PC-3 (cell line): ENCODE data around the gene MALAT1. TPM values are rescaled to one million over a fixed set of nuclear protein-coding genes. Genes with fewer than 3 reads are reported as not detected.
A peak's percentile ranks its signal among the peaks of the same experiment; 100 is the strongest.

Source experiments
- ATAC-seq: fragments of 200-7000 bp; cut with Tn5 transposase; 2 replicates; pipeline ENCODE4 v1.9.1; 2020; ENCODE audit warnings: mild to moderate bottlenecking, moderate library complexity
- BruUV-seq: library from RNA; stranded (reverse); fragments of 400-500 nt; replicated peaks from 2 replicates; lab custom pipeline; 2021; lab: Mats Ljungman, UMichigan
- CTCF ChIA-PET: fragments of 300-600 bp; sonication (Branson Sonifier 250); formaldehyde crosslinking; loops from one replicate; lab custom pipeline; 2022; ENCODE audit warnings: antibody characterized with exemption; lab: Charles Lee
- POLR2A ChIA-PET: fragments of 300-600 bp; sonication (Branson Sonifier 250); formaldehyde crosslinking; loops from one replicate; lab custom pipeline; 2022; ENCODE audit warnings: antibody characterized with exemption; ENCODE audit not compliant: unreplicated experiment; lab: Charles Lee
- DNase-seq: peaks from one replicate; pipeline ENCODE4 v3.0.0-alpha.2; 2015
- H2AFZ ChIP-seq: fragments of 300-600 bp; sonication (generic); 2 replicates; pipeline ENCODE4 v1.6.0; 2016; ENCODE audit warnings: antibody characterized with exemption, low read length
- H3F3A ChIP-seq: fragments of 300-600 bp; sonication (generic); one replicate; pipeline ENCODE4 v1.6.0; 2017; ENCODE audit warnings: antibody characterized with exemption, low read length, control low read depth, mild to moderate bottlenecking; ENCODE audit not compliant: unreplicated experiment
- H3K27ac ChIP-seq: fragments of 300-600 bp; sonication (generic); 2 replicates; pipeline ENCODE4 v1.5.1; 2016; ENCODE audit warnings: mild to moderate bottlenecking, low read length
- H3K27me3 ChIP-seq: fragments of 300-600 bp; sonication (generic); 2 replicates; pipeline ENCODE4 v1.6.1; 2016; ENCODE audit warnings: low read length, mixed read lengths
- H3K36me3 ChIP-seq: fragments of 300-600 bp; sonication (generic); 2 replicates; pipeline ENCODE4 v1.6.1; 2016; ENCODE audit warnings: low read depth, mixed run types, low read length, mixed read lengths
- H3K4me1 ChIP-seq: fragments of 300-600 bp; sonication (generic); 2 replicates; pipeline ENCODE4 v1.5.1; 2016; ENCODE audit warnings: low read length; ENCODE audit not compliant: insufficient read depth
- H3K4me2 ChIP-seq: fragments of 300-600 bp; sonication (generic); 2 replicates; pipeline ENCODE4 v1.6.0; 2016; ENCODE audit warnings: low read length
- H3K4me3 ChIP-seq: fragments of 300-600 bp; sonication (generic); 2 replicates; pipeline ENCODE4 v1.5.1; 2016; ENCODE audit warnings: mild to moderate bottlenecking, low read length, mixed read lengths
- H3K79me2 ChIP-seq: fragments of 300-600 bp; sonication (generic); 2 replicates; pipeline ENCODE4 v1.6.1; 2017; ENCODE audit warnings: low read length, mixed read lengths
- H3K9ac ChIP-seq: fragments of 300-600 bp; sonication (generic); 2 replicates; pipeline ENCODE4 v1.6.0; 2016; ENCODE audit warnings: mild to moderate bottlenecking, low read length
- H3K9me2 ChIP-seq: fragments of 300-600 bp; sonication (generic); replicated peaks from 2 replicates; pipeline ENCODE4 v1.6.1; 2016; ENCODE audit warnings: mixed run types, low read length, mixed read lengths
- H3K9me3 ChIP-seq: fragments of 300-600 bp; sonication (generic); 2 replicates; pipeline ENCODE4 v1.6.1; 2016; ENCODE audit warnings: low read length, mixed read lengths
- H4K20me1 ChIP-seq: fragments of 300-600 bp; sonication (generic); 2 replicates; pipeline ENCODE4 v1.6.1; 2016; ENCODE audit warnings: low read length, mixed read lengths
- EZH2 ChIP-seq: fragments of 300-600 bp; sonication (generic); IDR thresholded peaks from one replicate; pipeline ENCODE4 v1.6.1; 2017; ENCODE audit warnings: antibody characterized with exemption, mild to moderate bottlenecking, low read length; ENCODE audit not compliant: unreplicated experiment
- EZH2phosphoT487 ChIP-seq: fragments of 300-600 bp; sonication (generic); IDR thresholded peaks from 2 replicates; pipeline ENCODE4 v1.6.1; 2018; ENCODE audit warnings: mild to moderate bottlenecking, antibody characterized with exemption, low read length, borderline replicate concordance
- intact Hi-C: fragments of 100-400 bp; cut with micrococcal nuclease; formaldehyde crosslinking; loops from 2 replicates; pipeline ENCODE4 v1.9.0; 2023
- total RNA-seq: library from RNA; depleted of rRNA; stranded (reverse); fragments of >200 nt; gene quantifications from 2 replicates; pipeline ENCODE4 v1.2.3, GENCODE V29; 2014
- TF ChIP-seq, protein P1 (sequence below): fragments of 300-600 bp; sonication (generic); conservative IDR thresholded peaks from 2 replicates; pipeline ENCODE4 v1.5.1; 2017; ENCODE audit warnings: antibody characterized with exemption, low read depth, mild to moderate bottlenecking, low read length

The MALAT1 gene
- total RNA-seq, 1 experiment from 2014 or later: 1,345 TPM

DNA sequence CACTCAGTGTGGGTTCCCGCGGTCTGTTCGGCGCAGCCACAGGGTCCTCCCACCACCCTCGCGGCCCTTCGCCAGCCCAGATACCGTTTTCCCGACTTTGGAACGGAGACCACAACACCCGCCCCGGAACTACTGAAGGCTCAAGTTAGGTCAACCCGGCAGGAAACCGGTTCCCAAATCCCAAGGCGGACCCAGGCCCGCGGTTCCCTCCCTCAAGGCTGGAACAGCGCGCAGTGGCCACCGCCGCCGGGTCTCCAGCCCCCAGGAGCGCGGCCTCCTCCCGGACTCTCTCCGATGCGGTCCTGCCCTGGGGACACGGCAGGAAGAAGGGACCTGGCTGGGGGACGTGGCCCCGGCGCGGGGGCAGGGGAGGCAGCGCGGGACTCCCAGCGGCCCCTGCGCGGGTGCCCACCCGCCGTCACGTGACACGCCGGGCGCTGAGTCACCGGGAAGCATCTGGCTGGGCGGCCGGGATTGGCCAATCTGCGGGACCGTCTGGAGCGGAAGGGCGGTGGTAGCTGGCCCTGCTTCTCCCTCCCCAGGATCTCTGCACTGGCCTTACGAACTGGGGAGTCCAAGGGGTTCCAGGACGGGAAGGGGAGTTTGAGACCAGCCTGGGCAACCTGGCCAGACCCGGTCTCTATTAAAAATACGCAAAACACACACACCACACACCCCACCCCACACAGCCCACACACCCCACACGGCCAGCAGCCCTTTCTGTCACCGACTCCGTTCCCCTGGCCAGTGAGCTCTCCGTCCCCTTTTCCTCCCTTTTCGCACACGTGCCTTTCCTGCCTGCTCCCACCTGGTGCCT, 21.5 kb upstream of the MALAT1 start:
- BruUV-seq: no TSS peak
- Histone ChIP-seq H3K9me3 (no peaks in the 10 kb centered on the region), H3K27me3 (no peaks in the 10 kb centered on the region), H3K4me2 (peak overlapping the region; percentile 89), H3K9ac (peak overlapping the region; percentile 99), H4K20me1 (no peaks in the 10 kb centered on the region), H3K9me2 (no peaks in the 10 kb centered on the region), H3K79me2 (peaks cover 21% of the 10 kb centered on the region), H3K27ac (peak overlapping the region; percentile 95), H3K36me3 (no peaks in the 10 kb centered on the region), H3K4me1 (peaks cover 40% of the 10 kb centered on the region), H2AFZ (peak overlapping the region; percentile 85), H3K4me3 (peak overlapping the region; percentile 80), H3F3A (peaks cover 13% of the 10 kb centered on the region)
- ATAC-seq (peak; percentile 81), DNase-seq (peak; percentile 97)
- TF ChIP-seq EZH2 (no peak), EZH2phosphoT487 (no peak)
- TF ChIP-seq, protein P1, sequence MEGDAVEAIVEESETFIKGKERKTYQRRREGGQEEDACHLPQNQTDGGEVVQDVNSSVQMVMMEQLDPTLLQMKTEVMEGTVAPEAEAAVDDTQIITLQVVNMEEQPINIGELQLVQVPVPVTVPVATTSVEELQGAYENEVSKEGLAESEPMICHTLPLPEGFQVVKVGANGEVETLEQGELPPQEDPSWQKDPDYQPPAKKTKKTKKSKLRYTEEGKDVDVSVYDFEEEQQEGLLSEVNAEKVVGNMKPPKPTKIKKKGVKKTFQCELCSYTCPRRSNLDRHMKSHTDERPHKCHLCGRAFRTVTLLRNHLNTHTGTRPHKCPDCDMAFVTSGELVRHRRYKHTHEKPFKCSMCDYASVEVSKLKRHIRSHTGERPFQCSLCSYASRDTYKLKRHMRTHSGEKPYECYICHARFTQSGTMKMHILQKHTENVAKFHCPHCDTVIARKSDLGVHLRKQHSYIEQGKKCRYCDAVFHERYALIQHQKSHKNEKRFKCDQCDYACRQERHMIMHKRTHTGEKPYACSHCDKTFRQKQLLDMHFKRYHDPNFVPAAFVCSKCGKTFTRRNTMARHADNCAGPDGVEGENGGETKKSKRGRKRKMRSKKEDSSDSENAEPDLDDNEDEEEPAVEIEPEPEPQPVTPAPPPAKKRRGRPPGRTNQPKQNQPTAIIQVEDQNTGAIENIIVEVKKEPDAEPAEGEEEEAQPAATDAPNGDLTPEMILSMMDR: no peak
- CTCF ChIA-PET: interaction anchor here (0.6 to 1.0 kb wide), 2 partner anchors 20 to 22 kb away, joined by 3 read pairs; partner anchors contain the start of gene MALAT1
- intact Hi-C loops: no loop called here
- POLR2A ChIA-PET: interaction anchor here (0.6 to 2.1 kb wide), 13 partner anchors 8 to 822 kb away, joined by 3 to 27 read pairs (median 5); partner anchors contain the start of gene MALAT1

DNA sequence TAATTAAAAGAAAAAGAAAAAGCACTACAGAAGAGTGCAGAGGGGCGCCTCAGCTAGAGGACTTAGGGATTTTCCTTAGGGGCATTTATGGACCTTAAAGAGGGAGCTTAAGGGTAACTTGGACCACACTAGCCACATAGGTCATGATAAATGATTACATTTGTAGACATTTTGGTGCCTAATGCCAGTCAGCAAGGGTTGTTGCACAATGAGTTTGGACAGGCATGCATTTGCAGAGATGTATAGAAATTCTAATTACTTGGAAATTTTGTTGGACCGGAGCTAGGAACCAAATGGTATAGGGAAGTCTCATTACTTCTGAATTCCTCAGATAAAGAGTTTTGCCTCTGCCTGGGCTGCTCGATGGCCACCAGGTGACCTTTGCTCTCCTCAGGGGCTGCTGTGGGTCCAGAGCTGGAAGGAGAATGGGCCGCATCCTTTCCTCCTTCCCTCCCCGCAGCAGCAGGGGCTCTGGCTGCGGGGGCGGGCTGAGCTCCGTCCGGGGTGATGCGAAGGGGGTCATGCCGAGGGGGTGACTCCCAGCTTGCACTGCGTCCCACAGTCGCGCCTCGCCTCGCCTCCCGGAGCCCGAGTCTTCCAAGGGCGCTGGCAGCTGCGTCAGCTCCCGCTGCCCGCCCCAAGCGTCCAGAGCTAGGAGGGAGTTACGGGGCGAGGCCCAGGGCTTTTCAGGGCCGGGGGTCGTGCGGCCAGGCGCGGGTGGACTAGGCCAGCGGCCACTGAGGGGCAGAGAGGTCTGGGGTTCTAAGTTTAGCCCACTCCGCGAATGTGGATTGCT, 20.3 kb upstream of the MALAT1 start:
- H3K4me1 ChIP-seq: peaks cover 27% of the 10 kb centered on the region
- H3K9me3 ChIP-seq: no peaks in the 10 kb centered on the region
- H3K4me3 ChIP-seq: no peak overlapping the region
- H3K9ac ChIP-seq: no peak overlapping the region
- peaks cover 5% of the 10 kb centered on the region for H3F3A ChIP-seq
- H2AFZ ChIP-seq: no peak overlapping the region
- CTCF ChIA-PET: interaction anchor here (1.0 to 1.1 kb wide), 2 partner anchors 19 kb away, joined by 3 to 4 read pairs; no protein-coding TSS in a partner anchor
- intact Hi-C loops: no loop called here
- no peaks in the 10 kb centered on the region for H3K36me3 ChIP-seq
- H3K9me2 ChIP-seq: no peaks in the 10 kb centered on the region
- peaks cover 18% of the 10 kb centered on the region for H3K79me2 ChIP-seq
- no peak for ATAC-seq
- no TSS peak for BruUV-seq
- no peak overlapping the region for H3K27ac ChIP-seq
- no peaks in the 10 kb centered on the region for H3K27me3 ChIP-seq
- no peak for DNase-seq
- no peak overlapping the region for H3K4me2 ChIP-seq
- TF ChIP-seq EZH2 (no peak), EZH2phosphoT487 (no peak)
- TF ChIP-seq, protein P1: no peak
- POLR2A ChIA-PET: interaction anchor here (0.6 to 2.1 kb wide), 8 partner anchors 8 to 28 kb away, joined by 4 to 27 read pairs (median 16); partner anchors contain the start of gene MALAT1
- H4K20me1 ChIP-seq: no peaks in the 10 kb centered on the region
